Gastrocnemius medialis (tissue), 4 donors: ENCODE measurements around the gene CREB3L4. TPM values are rescaled to one million over a fixed set of nuclear protein-coding genes. Genes with fewer than 3 reads are reported as not detected.

Source experiments
- ATAC-seq, 2 donors: fragments of 150-250 bp; one replicate each; pipeline ENCODE4 v1.9.1; 2016
- DNase-seq, 2 donors: peaks; one replicate each; pipeline ENCODE4 v3.0.0-alpha.2; 2019
- H3K27ac ChIP-seq, 4 donors: fragments of 200-600 bp; sonication (generic); 1 replicate in 1 of 4; 2 replicates in 3 of 4; pipeline ENCODE4 v1.5.1; 2016 to 2018; ENCODE audit warnings: mild to moderate bottlenecking in 2 of 4, moderate library complexity in 1 of 4
- H3K27me3 ChIP-seq, 3 donors: fragments of 200-600 bp; sonication (generic) in 2 of 3; 1 replicate in 1 of 3; 2 replicates in 2 of 3; pipeline versions ENCODE4 v1.5.1 to v1.6.0; 2016 to 2019; ENCODE audit warnings: mild to moderate bottlenecking in 1 of 3, moderate library complexity in 1 of 3
- H3K36me3 ChIP-seq, 2 donors: fragments of 200-600 bp; sonication (generic) in 1 of 2; one replicate each; pipeline ENCODE4 v1.5.1; 2017 to 2018
- H3K4me1 ChIP-seq, 2 donors: fragments of 200-600 bp; sonication (generic) in 1 of 2; one replicate each; pipeline ENCODE4 v1.5.1; 2016 to 2017; ENCODE audit warnings: mild to moderate bottlenecking in 2 of 2
- H3K4me3 ChIP-seq, 4 donors: fragments of 200-600 bp; sonication (generic) in 3 of 4; 1 replicate in 1 of 4; 2 replicates in 3 of 4; pipeline ENCODE4 v1.5.1; 2016 to 2019; ENCODE audit warnings: mild to moderate bottlenecking in 2 of 4
- H3K9me3 ChIP-seq, 3 donors: fragments of 200-600 bp; sonication (generic) in 2 of 3; 1 replicate in 1 of 3; 2 replicates in 2 of 3; pipeline ENCODE4 v1.5.1; 2016 to 2019
- CTCF ChIP-seq, 5 experiments: fragments of 450-650 bp in 3 of 5; fragments of 200-600 bp in 2 of 5; sonication (generic) in 2 of 5; IDR thresholded peaks in 4 of 5; conservative IDR thresholded peaks in 1 of 5; 1 replicate in 4 of 5; 2 replicates in 1 of 5; pipeline ENCODE4 v1.5.1; 2016 to 2019; ENCODE audit warnings: antibody characterized with exemption in 5 of 5, mild to moderate bottlenecking in 3 of 5, moderate library complexity in 3 of 5
- POLR2A ChIP-seq, 2 donors: fragments of 450-650 bp; IDR thresholded peaks; one replicate each; pipeline ENCODE4 v1.6.1; 2017; ENCODE audit warnings: antibody characterized with exemption in 2 of 2, mild to moderate bottlenecking in 2 of 2, moderate library complexity in 2 of 2
- in situ Hi-C, 4 donors: fragments of 200-750 bp; cut with MboI; loops; one replicate each; pipeline versions ENCODE4 v1.15.0 to v1.8.0; 2017; ENCODE audit warnings: low sequenced_read_pairs in 4 of 4
- intact Hi-C: fragments of 100-400 bp; cut with DNase I; formaldehyde crosslinking; loops from one replicate; pipeline ENCODE4 v1.15.1; 2023; ENCODE audit warnings: low total_unique reads
- total RNA-seq, 4 donors: library from RNA; depleted of rRNA; stranded (reverse); fragments of >200 nt; gene quantifications; one replicate each; pipeline versions ENCODE4 v1.1.0 to v1.2.3, GENCODE V29; 2016

CREB3L4 gene
- total RNA-seq = 1 to 10 TPM; 4.5 to 7.9 (median 5.7) TPM

GRCh38 chr1:153967107-153967999 is at the start of gene CREB3L4:
Gene CREB3L4 (plus strand): TSS chr1:153967902. CDS start chr1:153968526, 624 bp downstream.
- Histone ChIP-seq H3K9me3 (no peaks in the 10 kb centered on the region), H3K27me3 (no peaks in the 10 kb centered on the region), H3K27ac (peak within 1 kb of the TSS; percentile 87 to 94 (median 90)), H3K4me1 (peaks cover 29 to 34% of the 10 kb centered on the region in 2 donors), H3K36me3 (no peaks in the 10 kb centered on the region), H3K4me3 (peak within 1 kb of the TSS; percentile 56 to 68 (median 62))
- peak; percentile 97 for DNase-seq
- TF ChIP-seq CTCF (IDR thresholded peaks at IDR 0.05 in 4 of 5, conservative IDR thresholded peaks at IDR 0.05 in 1 of 5) (peak in 4 of 5 experiments; percentile 25 to 51 (median 34)), POLR2A (IDR thresholded peaks at IDR 0.05) (peak; percentile 74 to 89)
- intact Hi-C loops = loop anchor here (1.0 kb wide), 1 partner anchor 19 kb away; the partner anchor contains the start of gene RAB13
- in situ Hi-C loops = loop anchor here in 1 of 4 donors (10.0 kb wide), 1 partner anchor 293 kb away; the partner anchor contains the start of genes ILF2 and NPR1
- ATAC-seq = peak; percentile 85 to 90

- TF ChIP-seq POLR2A (IDR thresholded peaks at IDR 0.05) (no peak), CTCF (IDR thresholded peaks at IDR 0.05 in 4 of 5, conservative IDR thresholded peaks at IDR 0.05 in 1 of 5) (peak in 4 of 5 experiments; percentile 11 to 42 (median 35))
- in situ Hi-C loops = loop anchor here (10.0 to 25.0 kb wide), 2 partner anchors 65 to 108 kb away; partner anchors contain the start of gene RAB13 (in 1 of the 4)
These were observed 47.5 kb upstream of the CREB3L4 start for GRCh38 chr1:153919876-153920852.

GRCh38 chr1:153921080-153921802 is 46.5 kb upstream of the CREB3L4 start:
- no peak for DNase-seq
- in situ Hi-C loops = loop anchor here (10.0 to 25.0 kb wide), 2 partner anchors 64 to 109 kb away; partner anchors contain the start of gene RAB13 (in 1 of the 4)
- H3K9me3 ChIP-seq = no peaks in the 10 kb centered on the region
- no peak for TF ChIP-seq CTCF (IDR thresholded peaks at IDR 0.05 in 4 of 5, conservative IDR thresholded peaks at IDR 0.05 in 1 of 5)
- TF ChIP-seq POLR2A (IDR thresholded peaks at IDR 0.05) = no peak
- intact Hi-C loops = loop anchor here (5.0 kb wide), 3 partner anchors 66 to 124 kb away; partner anchors contain the start of gene RAB13
- H3K27ac ChIP-seq = peak overlapping the region; percentile 98 to 99 (median 98)
- H3K36me3 ChIP-seq = no peaks in the 10 kb centered on the region
- peaks cover 50 to 53% of the 10 kb centered on the region in 2 donors for H3K4me1 ChIP-seq
- H3K27me3 ChIP-seq = no peaks in the 10 kb centered on the region
- ATAC-seq = no peak
- H3K4me3 ChIP-seq = peak overlapping the region; percentile 56 to 93 (median 89)

More at GRCh38 chr1:153919876-153920852, 47.5 kb upstream of the CREB3L4 start:
- peak overlapping the region; percentile 63 to 99 (median 98) for H3K27ac ChIP-seq
- no peak for ATAC-seq
- no peaks in the 10 kb centered on the region for H3K9me3 ChIP-seq
- no peaks in the 10 kb centered on the region for H3K36me3 ChIP-seq
- peak overlapping the region in 3 of 4 donors; percentile 56 to 93 (median 85) for H3K4me3 ChIP-seq
- no peaks in the 10 kb centered on the region for H3K27me3 ChIP-seq
- H3K4me1 ChIP-seq = peaks cover 53 to 56% of the 10 kb centered on the region in 2 donors
- DNase-seq = peak in 1 of 2 donors; percentile 6
- intact Hi-C loops = loop anchor here (5.0 kb wide), 3 partner anchors 67 to 123 kb away; partner anchors contain the start of gene RAB13
